ENCODE measurements around the gene RINL. TPM values are rescaled to one million over a fixed set of nuclear protein-coding genes. Genes with fewer than 3 reads are reported as not detected.

The RINL gene
- total RNA-seq, 1 experiment from 2014 or later = 14.5 TPM

DNA sequence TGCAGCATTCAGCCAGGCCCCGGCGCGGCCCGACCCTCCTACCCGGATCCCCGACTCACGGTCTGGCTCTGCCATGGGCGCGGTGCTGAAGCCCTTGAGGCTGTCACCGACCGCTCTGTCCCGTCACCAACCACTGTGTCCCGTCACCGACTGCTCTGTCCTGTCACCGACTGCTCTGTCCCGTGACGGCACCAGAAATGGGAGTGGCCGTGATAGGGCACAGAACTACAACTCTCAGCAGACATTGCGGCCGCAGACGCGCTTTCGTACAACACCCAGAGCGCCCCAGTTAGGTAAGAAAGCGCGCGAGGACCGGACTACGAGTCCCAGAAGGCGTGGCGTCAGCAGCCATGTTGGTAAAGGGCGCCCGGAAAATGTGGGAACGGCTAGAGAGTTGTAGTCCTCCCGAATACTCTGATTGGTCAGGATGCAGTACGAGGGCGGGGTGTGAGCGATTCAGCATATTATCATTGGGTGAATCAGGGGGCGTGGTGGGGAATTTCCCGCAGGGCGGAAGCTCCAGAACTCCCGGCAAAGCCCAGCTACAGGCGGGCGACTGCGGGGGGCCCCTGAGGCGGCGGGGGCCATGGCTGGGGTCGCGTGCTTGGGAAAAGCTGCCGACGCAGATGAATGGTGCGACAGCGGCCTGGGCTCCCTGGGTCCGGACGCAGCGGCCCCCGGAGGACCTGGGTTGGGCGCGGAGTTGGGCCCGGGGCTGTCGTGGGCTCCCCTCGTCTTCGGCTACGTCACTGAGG is 21.5 kb upstream of the RINL start, which contains the start of the genes NFKBIB and SIRT2 (continued):
- peak; percentile 84 for TF ChIP-seq CREM (CRISPR knock-in tag; IDR thresholded peaks at IDR 0.05)
- peak; percentile 39; the same call in 1 of the 2 replicates for TF ChIP-seq PRDM15 (CRISPR knock-in tag; IDR thresholded peaks at IDR 0.05)
- TF ChIP-seq TEAD1 (CRISPR knock-in tag; IDR thresholded peaks at IDR 0.05) = no peak
- TF ChIP-seq, protein P1, sequence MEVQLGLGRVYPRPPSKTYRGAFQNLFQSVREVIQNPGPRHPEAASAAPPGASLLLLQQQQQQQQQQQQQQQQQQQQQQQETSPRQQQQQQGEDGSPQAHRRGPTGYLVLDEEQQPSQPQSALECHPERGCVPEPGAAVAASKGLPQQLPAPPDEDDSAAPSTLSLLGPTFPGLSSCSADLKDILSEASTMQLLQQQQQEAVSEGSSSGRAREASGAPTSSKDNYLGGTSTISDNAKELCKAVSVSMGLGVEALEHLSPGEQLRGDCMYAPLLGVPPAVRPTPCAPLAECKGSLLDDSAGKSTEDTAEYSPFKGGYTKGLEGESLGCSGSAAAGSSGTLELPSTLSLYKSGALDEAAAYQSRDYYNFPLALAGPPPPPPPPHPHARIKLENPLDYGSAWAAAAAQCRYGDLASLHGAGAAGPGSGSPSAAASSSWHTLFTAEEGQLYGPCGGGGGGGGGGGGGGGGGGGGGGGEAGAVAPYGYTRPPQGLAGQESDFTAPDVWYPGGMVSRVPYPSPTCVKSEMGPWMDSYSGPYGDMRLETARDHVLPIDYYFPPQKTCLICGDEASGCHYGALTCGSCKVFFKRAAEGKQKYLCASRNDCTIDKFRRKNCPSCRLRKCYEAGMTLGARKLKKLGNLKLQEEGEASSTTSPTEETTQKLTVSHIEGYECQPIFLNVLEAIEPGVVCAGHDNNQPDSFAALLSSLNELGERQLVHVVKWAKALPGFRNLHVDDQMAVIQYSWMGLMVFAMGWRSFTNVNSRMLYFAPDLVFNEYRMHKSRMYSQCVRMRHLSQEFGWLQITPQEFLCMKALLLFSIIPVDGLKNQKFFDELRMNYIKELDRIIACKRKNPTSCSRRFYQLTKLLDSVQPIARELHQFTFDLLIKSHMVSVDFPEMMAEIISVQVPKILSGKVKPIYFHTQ (CRISPR knock-in tag; IDR thresholded peaks at IDR 0.05) = no peak
- TF ChIP-seq ETV6 (CRISPR knock-in tag; IDR thresholded peaks at IDR 0.05) = peak; percentile 50; the same call in 1 of the 2 replicates
- no peak for TF ChIP-seq MYBL2 (CRISPR knock-in tag; IDR thresholded peaks at IDR 0.05)
- no peak for TF ChIP-seq ZNF396 (CRISPR knock-in tag; IDR thresholded peaks at IDR 0.05; ENCODE audit: borderline replicate concordance)
- TF ChIP-seq, protein P2, sequence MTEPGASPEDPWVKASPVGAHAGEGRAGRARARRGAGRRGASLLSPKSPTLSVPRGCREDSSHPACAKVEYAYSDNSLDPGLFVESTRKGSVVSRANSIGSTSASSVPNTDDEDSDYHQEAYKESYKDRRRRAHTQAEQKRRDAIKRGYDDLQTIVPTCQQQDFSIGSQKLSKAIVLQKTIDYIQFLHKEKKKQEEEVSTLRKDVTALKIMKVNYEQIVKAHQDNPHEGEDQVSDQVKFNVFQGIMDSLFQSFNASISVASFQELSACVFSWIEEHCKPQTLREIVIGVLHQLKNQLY (CRISPR knock-in tag; IDR thresholded peaks at IDR 0.05) = no peak
- TF ChIP-seq ZNF512 (CRISPR knock-in tag; IDR thresholded peaks at IDR 0.05; ENCODE audit: borderline replicate concordance) = no peak
- TF ChIP-seq SP1 (CRISPR knock-in tag; conservative IDR thresholded peaks at IDR 0.05) = peak; percentile 98
- TF ChIP-seq ZNF317 (CRISPR knock-in tag; IDR thresholded peaks at IDR 0.05; ENCODE audit: borderline replicate concordance, low read depth) = no peak
- peak; percentile 48; the same call in 1 of the 2 replicates for TF ChIP-seq FOXP1 (CRISPR knock-in tag; IDR thresholded peaks at IDR 0.05; ENCODE audit: borderline replicate concordance)
- TF ChIP-seq, protein P3, sequence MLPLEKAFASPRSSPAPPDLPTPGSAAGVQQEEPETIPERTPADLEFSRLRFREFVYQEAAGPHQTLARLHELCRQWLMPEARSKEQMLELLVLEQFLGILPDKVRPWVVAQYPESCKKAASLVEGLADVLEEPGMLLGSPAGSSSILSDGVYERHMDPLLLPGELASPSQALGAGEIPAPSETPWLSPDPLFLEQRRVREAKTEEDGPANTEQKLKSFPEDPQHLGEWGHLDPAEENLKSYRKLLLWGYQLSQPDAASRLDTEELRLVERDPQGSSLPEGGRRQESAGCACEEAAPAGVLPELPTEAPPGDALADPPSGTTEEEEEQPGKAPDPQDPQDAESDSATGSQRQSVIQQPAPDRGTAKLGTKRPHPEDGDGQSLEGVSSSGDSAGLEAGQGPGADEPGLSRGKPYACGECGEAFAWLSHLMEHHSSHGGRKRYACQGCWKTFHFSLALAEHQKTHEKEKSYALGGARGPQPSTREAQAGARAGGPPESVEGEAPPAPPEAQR (CRISPR knock-in tag; IDR thresholded peaks at IDR 0.05) = no peak
- TF ChIP-seq, protein P4, sequence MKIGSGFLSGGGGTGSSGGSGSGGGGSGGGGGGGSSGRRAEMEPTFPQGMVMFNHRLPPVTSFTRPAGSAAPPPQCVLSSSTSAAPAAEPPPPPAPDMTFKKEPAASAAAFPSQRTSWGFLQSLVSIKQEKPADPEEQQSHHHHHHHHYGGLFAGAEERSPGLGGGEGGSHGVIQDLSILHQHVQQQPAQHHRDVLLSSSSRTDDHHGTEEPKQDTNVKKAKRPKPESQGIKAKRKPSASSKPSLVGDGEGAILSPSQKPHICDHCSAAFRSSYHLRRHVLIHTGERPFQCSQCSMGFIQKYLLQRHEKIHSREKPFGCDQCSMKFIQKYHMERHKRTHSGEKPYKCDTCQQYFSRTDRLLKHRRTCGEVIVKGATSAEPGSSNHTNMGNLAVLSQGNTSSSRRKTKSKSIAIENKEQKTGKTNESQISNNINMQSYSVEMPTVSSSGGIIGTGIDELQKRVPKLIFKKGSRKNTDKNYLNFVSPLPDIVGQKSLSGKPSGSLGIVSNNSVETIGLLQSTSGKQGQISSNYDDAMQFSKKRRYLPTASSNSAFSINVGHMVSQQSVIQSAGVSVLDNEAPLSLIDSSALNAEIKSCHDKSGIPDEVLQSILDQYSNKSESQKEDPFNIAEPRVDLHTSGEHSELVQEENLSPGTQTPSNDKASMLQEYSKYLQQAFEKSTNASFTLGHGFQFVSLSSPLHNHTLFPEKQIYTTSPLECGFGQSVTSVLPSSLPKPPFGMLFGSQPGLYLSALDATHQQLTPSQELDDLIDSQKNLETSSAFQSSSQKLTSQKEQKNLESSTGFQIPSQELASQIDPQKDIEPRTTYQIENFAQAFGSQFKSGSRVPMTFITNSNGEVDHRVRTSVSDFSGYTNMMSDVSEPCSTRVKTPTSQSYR (CRISPR knock-in tag; IDR thresholded peaks at IDR 0.05) = no peak
- TF ChIP-seq, protein P5, sequence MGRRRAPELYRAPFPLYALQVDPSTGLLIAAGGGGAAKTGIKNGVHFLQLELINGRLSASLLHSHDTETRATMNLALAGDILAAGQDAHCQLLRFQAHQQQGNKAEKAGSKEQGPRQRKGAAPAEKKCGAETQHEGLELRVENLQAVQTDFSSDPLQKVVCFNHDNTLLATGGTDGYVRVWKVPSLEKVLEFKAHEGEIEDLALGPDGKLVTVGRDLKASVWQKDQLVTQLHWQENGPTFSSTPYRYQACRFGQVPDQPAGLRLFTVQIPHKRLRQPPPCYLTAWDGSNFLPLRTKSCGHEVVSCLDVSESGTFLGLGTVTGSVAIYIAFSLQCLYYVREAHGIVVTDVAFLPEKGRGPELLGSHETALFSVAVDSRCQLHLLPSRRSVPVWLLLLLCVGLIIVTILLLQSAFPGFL (CRISPR knock-in tag; IDR thresholded peaks at IDR 0.05; ENCODE audit: borderline replicate concordance) = no peak
- no peak for TF ChIP-seq ATF6 (CRISPR knock-in tag; IDR thresholded peaks at IDR 0.05)
- no peak for TF ChIP-seq NFE2L1 (CRISPR knock-in tag; IDR thresholded peaks at IDR 0.05)
- TF ChIP-seq USF2 (CRISPR knock-in tag; IDR thresholded peaks at IDR 0.05) = peak; percentile 81
- TF ChIP-seq TP53 (CRISPR knock-in tag; IDR thresholded peaks at IDR 0.05) = no peak
- TF ChIP-seq NR2C2 (CRISPR knock-in tag; IDR thresholded peaks at IDR 0.05) = no peak
- no peak for TF ChIP-seq PRRX2 (CRISPR knock-in tag; IDR thresholded peaks at IDR 0.05)

Data from WTC11 (cell line).